Lung (tissue), 12 donors: ENCODE results near the gene ADPRS. TPM values are rescaled to one million over a fixed set of nuclear protein-coding genes. Genes with fewer than 3 reads are reported as not detected.

Experiments
- ATAC-seq: fragments of 200-7000 bp; cut with Tn5 transposase; one replicate; pipeline ENCODE4 v1.9.1; 2020; ENCODE audit warnings: moderate number of reproducible peaks; ENCODE audit not compliant: insufficient read depth, low FRiP score
- DNase-seq, 3 donors: peaks; one replicate each; pipeline ENCODE4 v3.0.0-alpha.2; 2013 to 2017
- H3K27ac ChIP-seq, 2 donors: one replicate each; pipeline ENCODE4 v1.5.1; 2013; ENCODE audit warnings: mild to moderate bottlenecking in 2 of 2, moderate library complexity in 2 of 2, control low read depth in 1 of 2, inconsistent platforms in 1 of 2, low read depth in 1 of 2, low read length in 1 of 2
- H3K27me3 ChIP-seq, 3 donors: one replicate each; pipeline ENCODE4 v1.5.1; 2013; ENCODE audit warnings: low read length in 2 of 3; ENCODE audit not compliant: control insufficient read depth in 3 of 3, insufficient read depth in 3 of 3
- H3K36me3 ChIP-seq, 4 donors: one replicate each; pipeline ENCODE4 v1.5.1; 2013; ENCODE audit warnings: low read length in 4 of 4, mild to moderate bottlenecking in 1 of 4, moderate library complexity in 1 of 4; ENCODE audit not compliant: control insufficient read depth in 4 of 4, insufficient read depth in 4 of 4
- H3K4me1 ChIP-seq, 5 donors: one replicate each; pipeline ENCODE4 v1.5.1; 2013; ENCODE audit warnings: low read length in 5 of 5, mild to moderate bottlenecking in 2 of 5, moderate library complexity in 1 of 5; ENCODE audit not compliant: control insufficient read depth in 5 of 5, insufficient read depth in 5 of 5
- H3K4me3 ChIP-seq: one replicate; pipeline ENCODE4 v1.5.1; 2013; ENCODE audit warnings: mild to moderate bottlenecking, control low read depth, moderate library complexity
- H3K9ac ChIP-seq, 2 donors: one replicate each; pipeline ENCODE4 v1.5.1; 2013; ENCODE audit warnings: low read length in 2 of 2, control low read depth in 1 of 2; ENCODE audit not compliant: insufficient read depth in 1 of 2
- H3K9me3 ChIP-seq, 4 donors: one replicate each; pipeline ENCODE4 v1.5.1; 2013; ENCODE audit warnings: low read length in 3 of 4, mild to moderate bottlenecking in 1 of 4, moderate library complexity in 1 of 4; ENCODE audit not compliant: control insufficient read depth in 4 of 4, insufficient read depth in 3 of 4
- CTCF ChIP-seq: IDR thresholded peaks from 2 replicates; pipeline ENCODE4 v1.5.1; 2012; ENCODE audit warnings: mild to moderate bottlenecking; ENCODE audit errors: control extremely low read depth, extremely low read depth
- WGBS, 2 donors: extraction: QIAGEN DNeasy Blood & Tissue Kit; methylation state at CpG; one replicate each; pipeline ENCODE4 v1.1.7; 2013; 5-methylcytosine and 5-hydroxymethylcytosine counted together
- polyA plus RNA-seq, 2 donors: library from polyadenylated mRNA; stranded (reverse); fragments of 200-250 nt; gene quantifications; one replicate each; pipeline ENCODE4 v1.2.1, GENCODE V29; 2013
- total RNA-seq, 2 donors: library from RNA; depleted of rRNA in 1 of 2; stranded (reverse); fragments of >200 nt in 1 of 2; gene quantifications; one replicate each; pipeline ENCODE4 v1.2.1, GENCODE V29; 2014 to 2021
- donor health status: control.
- donor health status: control.
- donor health status: Bipolar disorder and iron deficiency.
- donor health status: healthy.
- donor health status: DM: yes; HTN: yes; CAD: no.

The ADPRS gene
- total and polyA plus RNA-seq, 4 donors = 22.0 to 44.3 (median 32.5) TPM

GRCh38 chr1:36085686-36086526, 2.8 kb upstream of the ADPRS start:
- Histone ChIP-seq H3K4me3 (no peak overlapping the region), H3K9me3 (no peaks in the 10 kb centered on the region), H3K4me1 (peaks cover 0 to 19% (median 4%) of the 10 kb centered on the region in 5 donors), H3K27ac (no peak overlapping the region), H3K27me3 (no peaks in the 10 kb centered on the region), H3K36me3 (peaks cover 0 to 3% (median under 1%) of the 10 kb centered on the region in 4 donors), H3K9ac (no peak overlapping the region)
- ATAC-seq = no peak
- DNase-seq = no peak
- WGBS, 2 donors = 92 to 95% methylated on average over 29 of the region's 29 CpGs
- TF ChIP-seq CTCF = no peak

DNA sequence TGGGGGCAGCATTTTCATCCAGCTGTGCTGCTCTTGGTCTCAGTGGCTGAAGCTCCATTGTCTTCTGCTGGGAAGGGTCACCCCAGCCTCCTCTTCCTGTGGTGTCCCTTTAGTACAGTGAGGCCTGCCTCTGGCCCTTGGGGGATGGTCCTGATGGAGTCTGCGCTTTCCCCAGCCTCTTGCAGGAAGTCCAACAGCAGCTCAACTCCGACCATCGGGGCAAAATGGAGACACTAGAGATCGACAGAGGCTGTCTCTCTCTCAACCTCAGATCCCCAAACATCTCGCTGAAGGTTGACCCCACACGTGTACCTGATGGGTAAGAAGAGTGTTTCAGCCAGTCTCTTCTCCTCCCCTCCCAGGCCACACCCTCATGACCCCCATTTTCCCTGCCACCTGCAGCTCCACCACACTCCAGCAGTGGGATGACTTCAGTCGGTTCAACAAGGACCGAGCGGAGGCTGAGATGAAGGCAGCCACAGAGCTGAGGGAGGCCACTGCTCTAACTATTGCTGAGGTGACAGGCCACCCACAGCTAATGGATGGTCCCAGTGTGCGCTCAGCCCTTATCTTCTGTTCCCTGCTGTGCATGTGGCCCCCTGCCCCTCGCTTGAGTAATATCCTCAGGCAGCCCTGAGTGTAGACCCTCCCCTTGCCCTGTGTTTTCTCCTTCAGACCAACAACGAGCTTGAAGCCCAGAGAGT, 2.0 kb upstream of the ADPRS start:
- 85 to 88% methylated on average over 12 of the region's 12 CpGs for WGBS, 2 donors
- no peak for ATAC-seq
- TF ChIP-seq CTCF = no peak
- H3K27ac ChIP-seq = no peak overlapping the region
- no peaks in the 10 kb centered on the region for H3K9me3 ChIP-seq
- H3K4me3 ChIP-seq = no peak overlapping the region
- peaks cover 0 to 19% (median 4%) of the 10 kb centered on the region in 5 donors for H3K4me1 ChIP-seq
- no peak overlapping the region for H3K9ac ChIP-seq
- H3K36me3 ChIP-seq = peaks cover 0 to 7% (median 4%) of the 10 kb centered on the region in 4 donors
- no peak for DNase-seq
- H3K27me3 ChIP-seq = no peaks in the 10 kb centered on the region

GRCh38 chr1:36087233-36088123, 1.2 kb upstream of the ADPRS start:
- no peak for DNase-seq

More at GRCh38 chr1:36087233-36088123, 1.2 kb upstream of the ADPRS start:
- H3K9me3 ChIP-seq = no peaks in the 10 kb centered on the region
- peaks cover 0 to 14% (median 12%) of the 10 kb centered on the region in 4 donors for H3K36me3 ChIP-seq
- no peak for ATAC-seq
- H3K4me3 ChIP-seq = no peak overlapping the region
- H3K9ac ChIP-seq = no peak overlapping the region
- TF ChIP-seq CTCF = no peak
- WGBS, 2 donors = 91 to 92% methylated on average over 31 of the region's 31 CpGs
- H3K27ac ChIP-seq = no peak overlapping the region
- peaks cover 0 to 19% (median 4%) of the 10 kb centered on the region in 5 donors for H3K4me1 ChIP-seq
- H3K27me3 ChIP-seq = no peaks in the 10 kb centered on the region
